GM19099 (cell line): ENCODE measurements around the gene ADSS1.

Source experiments
- POLR2A ChIP-seq: IDR thresholded peaks from 3 replicates; pipeline ENCODE4 v1.6.1; 2011; ENCODE audit warnings: low read depth; ENCODE audit not compliant: insufficient read length; ENCODE audit errors: extremely low read depth

The ADSS1 gene

DNA sequence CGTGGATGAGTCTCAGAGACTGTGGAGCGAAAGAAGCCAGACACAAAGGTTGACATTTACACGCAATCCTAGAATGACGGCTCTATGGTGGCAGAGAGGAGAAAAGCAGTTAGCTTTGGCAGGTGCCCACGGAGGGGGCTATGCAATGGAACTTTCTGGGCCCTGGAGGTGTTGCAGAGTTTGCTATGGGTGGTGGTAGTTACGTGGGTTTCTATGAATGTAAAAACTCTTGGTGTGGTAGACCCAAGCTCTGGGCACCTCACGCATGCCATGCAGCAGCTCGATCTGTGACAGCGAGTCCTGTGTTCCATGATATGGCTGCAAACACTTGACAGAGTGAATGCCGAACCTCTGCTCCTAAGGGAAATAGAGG is 39.6 kb upstream of the ADSS1 start:
- TF ChIP-seq POLR2A, result no peak

DNA sequence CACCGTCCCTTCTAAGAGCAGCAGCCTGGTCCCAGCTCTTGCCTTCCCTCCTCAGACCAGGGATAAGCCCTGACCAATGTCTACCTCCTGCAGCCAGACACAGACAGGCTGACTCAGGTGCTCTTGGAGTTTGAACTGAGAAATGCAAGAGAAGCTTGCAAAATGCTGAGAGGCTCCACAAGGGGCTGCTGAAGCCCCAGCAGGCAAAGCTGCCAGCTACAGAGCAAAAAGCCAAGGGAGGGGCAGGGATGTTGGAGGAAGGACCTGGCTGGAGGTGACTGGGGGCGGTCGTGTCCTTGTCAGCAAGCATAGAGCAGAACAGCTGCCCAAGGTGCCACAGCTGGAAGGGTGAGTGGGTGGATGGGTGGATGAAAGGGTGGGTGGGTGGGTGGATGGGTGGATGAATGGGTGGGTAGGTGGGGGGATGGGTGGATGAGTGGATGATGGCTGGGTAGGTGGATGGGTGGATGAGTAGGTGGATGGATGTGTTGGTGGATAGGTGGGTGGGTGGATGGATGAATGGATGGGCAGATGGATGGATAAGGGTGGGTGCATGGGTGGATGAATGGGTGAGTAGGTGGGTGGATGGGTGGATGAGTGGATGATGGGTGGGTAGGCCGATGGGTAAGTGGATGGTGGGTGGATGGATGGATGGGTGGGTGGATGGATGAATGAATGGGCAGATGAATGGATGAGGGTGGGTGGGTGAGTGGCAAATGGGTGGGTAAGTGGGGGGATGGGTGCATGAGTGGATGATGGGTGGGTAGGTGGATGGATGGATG is 38.6 kb upstream of the ADSS1 start:
- no peak for TF ChIP-seq POLR2A

DNA sequence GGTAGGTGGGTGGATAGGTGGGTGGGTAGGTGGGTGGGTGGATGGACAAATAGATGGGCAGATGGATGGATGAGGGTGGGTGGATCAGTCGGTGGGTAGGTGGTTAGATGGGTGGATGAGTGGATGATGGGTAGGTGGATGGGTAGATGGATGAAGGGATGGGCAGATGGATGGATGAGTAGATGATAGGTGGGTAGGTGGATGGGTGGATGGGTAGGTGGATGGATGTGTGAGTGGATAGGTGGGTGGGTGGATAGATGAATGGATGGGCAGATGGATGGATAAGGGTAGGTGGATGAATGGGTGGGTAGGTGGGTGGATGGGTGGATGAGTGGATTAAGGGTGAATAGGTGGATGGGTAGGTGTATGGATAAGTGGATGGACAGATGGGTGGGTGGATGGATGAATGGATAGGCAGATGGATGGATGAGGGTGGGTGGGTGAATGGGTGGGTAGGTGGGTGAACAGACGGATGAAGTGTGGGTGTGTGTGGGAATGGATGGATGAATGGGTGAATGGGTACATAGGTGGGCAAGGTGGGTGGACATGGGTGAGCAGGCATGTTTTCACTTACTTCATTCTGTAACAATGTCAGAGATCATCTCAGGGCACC is 37.9 kb upstream of the ADSS1 start:
- TF ChIP-seq POLR2A, result no peak

DNA sequence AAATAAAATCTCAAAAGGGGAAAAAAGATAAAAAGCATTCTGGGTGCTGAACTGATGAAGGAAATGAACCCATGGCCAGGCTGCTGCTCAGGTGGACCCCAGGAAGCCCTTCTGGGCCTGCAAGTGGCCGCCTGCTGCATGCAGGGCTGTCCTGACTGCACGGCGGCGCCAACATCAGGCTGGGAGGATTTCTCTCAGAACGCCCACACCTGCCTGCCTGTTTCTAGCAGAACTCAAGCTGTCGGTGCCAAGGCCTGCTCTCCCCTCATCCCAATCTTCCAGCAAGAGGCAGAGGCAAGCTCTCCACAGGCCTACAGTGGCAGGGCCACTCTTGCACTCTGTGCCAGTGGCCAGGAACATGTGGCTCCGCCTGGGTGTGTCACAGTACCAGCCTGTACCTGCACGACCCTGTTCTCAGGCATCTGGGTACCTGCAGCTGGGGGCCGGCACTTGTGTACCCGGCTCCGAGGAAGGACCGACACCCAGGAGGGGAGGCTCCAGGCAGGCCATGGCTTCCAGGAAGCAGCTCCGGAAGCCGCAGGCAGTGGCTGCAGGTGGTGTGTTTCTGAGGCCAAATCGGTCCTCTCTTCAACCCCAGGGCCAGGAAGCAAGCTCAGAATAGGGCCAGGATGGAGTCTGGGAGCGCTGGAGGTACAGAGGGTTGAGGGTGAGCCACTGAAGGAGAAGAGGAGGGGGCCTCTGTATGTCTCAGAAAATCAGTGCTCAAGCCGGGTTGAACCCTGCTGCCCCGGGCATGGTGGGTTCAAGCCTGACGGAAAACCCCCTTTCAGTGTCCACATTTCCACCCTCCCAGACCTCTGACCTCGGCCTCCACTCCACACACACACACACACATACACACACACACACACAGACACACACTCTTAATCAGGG is 37.2 kb upstream of the ADSS1 start:
- TF ChIP-seq POLR2A, result no peak

DNA sequence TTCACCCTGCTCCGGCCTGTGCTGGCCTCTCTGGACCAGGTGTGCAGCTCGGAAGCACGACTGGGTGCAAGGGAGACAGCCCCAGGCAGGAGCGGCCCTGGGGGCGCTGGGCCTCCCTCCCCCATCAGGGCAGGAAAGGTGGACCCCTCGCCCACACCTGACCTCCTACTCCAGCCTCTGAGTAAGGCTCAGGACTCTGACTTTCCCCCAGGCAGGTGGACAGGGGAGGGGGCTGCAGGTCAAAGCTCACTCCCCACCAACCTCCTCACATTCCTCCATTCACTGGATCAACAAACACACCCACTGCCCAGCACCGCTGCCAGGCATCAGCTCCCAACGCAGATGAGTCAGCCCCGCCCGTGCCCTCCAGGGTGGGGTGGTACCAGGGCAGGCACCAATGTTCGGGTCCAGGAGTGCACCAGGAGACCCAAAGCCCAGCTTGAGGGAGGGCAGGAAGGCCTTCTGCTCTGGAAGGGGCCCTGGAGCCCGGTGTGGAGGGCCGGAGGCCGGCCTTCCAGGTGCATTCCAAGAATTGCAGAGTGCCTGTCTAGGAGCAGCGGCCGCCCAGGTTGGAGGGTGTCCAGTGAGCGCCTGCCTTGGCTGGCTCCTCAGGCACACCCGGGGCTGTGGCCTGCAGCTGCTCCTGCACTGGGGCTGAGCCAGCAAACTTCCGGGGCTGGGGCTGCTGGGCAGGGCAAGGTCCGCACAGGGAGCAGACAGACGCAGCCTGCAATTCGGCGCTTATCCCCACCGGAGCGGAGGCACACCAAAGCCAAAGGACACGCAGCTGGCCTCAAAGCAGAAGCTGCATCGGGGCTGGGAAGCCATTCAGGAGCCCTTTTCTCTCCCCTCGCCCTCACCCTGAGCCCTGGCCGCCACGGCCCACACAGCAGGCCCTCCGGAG is 36.2 kb upstream of the ADSS1 start:
- no peak for TF ChIP-seq POLR2A

DNA sequence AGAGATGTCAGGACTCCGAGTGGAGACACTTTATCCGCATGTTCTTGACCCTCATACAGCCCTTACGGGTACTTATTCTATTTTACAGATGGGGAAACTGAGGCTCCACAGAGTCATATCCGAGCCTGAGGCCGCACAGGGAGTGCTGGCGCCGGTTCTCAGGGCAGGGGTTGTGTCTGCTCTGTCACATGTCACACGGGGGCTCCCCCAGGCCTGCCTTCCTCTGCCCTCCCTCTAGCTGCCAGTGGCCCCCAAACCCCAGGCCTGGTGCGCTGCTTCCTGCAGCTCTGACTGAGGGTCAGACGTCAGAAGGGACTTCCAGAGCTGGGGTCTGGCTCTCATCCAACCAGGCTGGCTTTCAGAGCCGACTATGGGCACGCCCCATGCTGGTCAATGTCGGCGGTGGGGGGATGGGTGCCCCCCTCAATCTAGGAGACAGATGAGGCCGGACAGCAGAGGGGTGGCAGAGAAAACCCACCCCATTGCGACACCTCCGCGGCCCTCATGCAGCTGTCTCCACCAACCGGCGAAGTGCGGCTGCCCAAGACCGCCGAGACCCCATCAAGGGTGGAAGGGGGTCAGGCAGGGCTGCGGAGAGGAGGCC is 35.4 kb upstream of the ADSS1 start:
- no peak for TF ChIP-seq POLR2A

DNA sequence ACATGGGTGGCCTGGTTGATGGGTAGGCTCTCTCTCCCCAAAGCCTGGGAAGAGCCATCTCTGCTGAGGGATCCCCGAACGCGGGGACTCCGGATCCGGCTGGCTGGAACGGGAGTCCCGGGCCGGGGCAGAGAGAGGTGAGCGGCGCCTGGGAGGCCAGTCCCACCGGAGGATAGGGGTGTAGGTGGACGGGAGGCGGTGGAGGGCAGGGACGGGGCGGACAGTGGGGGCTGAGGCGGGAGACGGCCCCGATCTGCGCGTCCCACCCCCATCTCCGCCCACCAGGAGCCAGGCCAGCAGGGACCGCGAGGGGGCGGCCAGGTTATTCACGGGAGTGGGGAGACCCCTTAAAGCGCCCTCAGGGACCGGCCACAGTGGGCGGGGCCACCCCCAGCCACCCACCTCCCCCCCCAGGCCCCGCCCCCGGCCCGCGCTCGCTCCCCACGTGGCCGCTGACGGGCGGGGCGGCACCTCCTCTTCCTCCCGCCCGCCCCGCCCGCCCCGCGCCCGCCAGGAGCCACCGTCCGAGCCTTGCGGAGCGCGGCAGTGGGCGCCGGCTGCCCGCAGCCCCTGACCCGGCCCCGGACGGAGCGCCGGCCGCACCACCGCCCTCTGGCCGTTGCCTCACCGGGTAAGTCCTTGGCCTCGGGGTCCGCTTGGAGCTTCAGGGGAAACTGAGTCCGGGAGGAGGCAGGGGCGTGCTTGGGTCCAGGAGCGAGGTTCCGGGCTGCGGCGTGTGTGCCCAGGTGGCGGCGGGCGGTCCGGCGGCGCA is 34.7 kb upstream of the ADSS1 start, which contains the start of gene INF2:
Gene INF2 (plus strand): TSS at position 510 of the 772 bp plus-strand sequence. CDS start 11,748 bp downstream, outside the sequence.
- TF ChIP-seq POLR2A, result peak; percentile 53

DNA sequence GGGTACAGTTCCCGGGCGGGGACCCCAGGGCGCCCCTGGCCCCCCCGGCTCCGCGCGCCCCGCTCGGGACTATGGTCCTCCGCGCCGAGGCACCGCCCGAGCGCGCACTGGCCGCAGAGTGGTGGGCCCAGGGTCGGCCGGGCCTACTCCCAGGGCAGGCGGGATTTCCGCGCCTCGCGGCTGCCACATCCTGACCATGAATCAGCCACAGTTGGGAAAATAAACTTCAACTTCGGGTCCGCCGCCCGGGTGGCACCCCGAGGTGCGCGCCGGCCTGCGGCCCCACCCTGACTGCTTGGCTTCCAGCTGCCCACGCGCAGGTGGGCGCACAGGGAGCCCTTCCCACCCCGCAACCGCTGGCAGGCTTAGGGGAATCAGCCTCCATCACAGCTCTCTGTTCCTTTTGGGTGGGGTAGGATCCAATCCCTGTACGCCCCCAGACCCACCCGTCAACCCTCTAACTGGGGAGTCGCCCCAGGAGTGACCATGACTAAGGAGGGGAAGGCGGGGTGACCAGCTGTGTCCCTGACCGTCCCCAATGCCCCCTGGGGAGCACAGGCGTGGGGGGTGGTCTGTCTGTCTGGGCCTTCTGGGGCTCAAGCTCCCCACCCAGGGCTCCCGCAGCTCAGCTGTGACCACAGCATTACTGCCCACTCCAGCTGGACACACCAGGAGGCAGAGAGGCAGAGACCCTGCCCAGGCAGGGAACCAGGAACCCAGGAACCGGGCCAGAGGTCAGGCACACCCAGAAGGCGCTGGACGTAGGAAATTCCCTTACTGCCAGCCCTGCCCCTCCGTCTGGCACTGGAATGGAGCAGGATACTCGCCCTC is 33.9 kb upstream of the ADSS1 start:
- no peak for TF ChIP-seq POLR2A

DNA sequence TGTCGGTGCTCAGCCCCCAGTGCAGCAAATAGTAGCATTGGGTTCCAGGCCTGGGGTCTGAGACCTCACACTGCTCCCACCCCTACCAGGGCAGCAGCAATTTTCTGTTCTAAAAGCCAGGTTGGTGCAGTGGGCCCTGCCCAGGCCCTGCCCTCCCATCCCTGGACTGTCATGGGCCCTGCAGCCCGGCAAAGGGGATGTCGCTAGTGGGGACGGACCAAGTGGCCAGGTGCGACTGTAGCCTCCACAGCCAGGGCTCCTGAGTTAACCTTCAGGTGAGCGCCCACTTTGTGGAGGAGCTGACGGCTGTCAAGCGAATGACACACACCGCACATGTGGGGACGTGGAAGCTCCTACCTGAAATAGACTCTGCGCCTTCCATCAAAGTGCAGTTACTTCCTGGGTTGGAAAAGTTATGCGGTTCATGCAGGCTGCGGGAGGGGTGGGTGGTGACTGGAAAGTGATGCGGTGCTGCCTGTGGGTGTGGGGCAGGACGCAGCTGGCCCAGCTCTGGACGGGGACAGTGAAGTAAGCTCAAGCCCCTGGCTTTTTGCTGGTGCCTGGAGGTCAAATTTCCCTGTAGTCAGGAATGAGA is 33.1 kb upstream of the ADSS1 start:
- TF ChIP-seq POLR2A, result no peak

DNA sequence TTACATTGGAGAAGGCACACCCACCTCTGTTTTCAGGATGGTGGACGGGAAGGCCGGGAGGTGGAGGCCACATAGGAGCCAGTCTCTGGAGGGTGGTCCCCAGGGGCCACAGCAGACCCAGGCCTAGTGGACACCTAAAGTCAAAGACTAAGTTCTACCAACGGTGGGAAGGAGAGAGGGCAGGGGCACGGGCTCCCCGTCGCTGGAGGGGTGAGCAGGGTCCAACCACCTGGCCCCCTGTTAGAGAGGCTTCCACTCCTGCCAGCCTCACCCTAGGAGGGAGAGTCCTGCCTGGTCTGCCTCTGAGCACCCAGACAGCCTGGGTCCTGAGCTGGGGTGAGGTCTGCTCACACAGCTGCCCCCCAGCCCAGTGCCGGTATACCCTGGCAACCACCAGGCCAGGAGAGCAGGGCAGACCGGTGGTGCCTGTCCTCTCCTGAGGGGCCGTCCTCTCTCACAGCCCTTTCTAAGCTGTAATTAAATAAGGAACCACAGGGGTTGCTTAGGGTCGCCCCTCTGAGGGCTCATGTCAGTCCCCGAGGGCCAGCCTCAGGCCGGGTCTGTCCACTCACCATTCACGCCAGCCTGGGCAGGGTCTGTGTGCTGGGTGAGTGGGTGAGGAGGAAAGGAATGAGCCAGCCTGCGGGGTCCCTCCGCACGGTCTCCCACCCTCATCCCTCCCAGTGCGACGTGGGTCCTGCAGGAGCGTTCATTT is 32.3 kb upstream of the ADSS1 start:
- no peak for TF ChIP-seq POLR2A

DNA sequence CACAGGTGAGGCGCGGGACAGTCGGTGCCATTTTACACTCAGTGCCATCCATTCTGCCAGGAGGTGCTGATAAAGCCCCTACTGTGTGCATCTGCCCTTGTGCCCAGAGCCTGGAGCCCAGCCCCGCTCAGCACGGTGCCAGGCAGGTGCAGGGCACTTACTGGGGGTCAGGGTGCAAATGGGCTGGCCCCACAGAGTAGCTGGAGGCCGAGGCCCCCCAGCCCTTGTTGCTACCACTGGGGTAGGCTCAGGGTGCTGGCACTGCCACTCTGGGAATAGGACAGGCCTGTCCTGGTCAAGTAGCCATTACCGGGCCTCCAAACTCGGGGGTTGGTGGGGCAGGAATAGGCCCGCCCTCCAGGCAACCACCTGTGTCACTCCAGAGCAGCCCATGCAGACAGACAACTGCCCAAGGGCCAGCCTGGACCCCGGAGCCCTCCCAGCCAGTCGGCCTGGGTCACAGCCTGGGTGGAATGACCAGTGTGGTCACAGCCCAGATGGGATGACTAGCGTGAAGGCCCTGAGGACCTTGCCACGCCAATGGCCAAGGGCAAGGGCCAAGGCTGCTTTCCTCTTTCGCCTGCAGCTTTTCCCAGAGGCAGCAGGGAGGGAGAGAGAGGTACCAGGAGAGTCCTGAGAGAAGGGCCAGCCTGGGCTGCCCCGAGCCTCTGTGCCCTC is 31.6 kb upstream of the ADSS1 start:
- TF ChIP-seq POLR2A, result no peak
